Gastrocnemius medialis (tissue), 4 donors: ENCODE results near the gene CCT3. TPM values are rescaled to one million over a fixed set of nuclear protein-coding genes. Genes with fewer than 3 reads are reported as not detected.

Experiments
- ATAC-seq, 2 donors: fragments of 150-250 bp; one replicate each; pipeline ENCODE4 v1.9.1; 2016
- DNase-seq, 2 donors: peaks; one replicate each; pipeline ENCODE4 v3.0.0-alpha.2; 2019
- H3K27ac ChIP-seq, 4 donors: fragments of 200-600 bp; sonication (generic); 1 replicate in 1 of 4; 2 replicates in 3 of 4; pipeline ENCODE4 v1.5.1; 2016 to 2018; ENCODE audit warnings: mild to moderate bottlenecking in 2 of 4, moderate library complexity in 1 of 4
- H3K27me3 ChIP-seq, 3 donors: fragments of 200-600 bp; sonication (generic) in 2 of 3; 1 replicate in 1 of 3; 2 replicates in 2 of 3; pipeline versions ENCODE4 v1.5.1 to v1.6.0; 2016 to 2019; ENCODE audit warnings: mild to moderate bottlenecking in 1 of 3, moderate library complexity in 1 of 3
- H3K36me3 ChIP-seq, 2 donors: fragments of 200-600 bp; sonication (generic) in 1 of 2; one replicate each; pipeline ENCODE4 v1.5.1; 2017 to 2018
- H3K4me1 ChIP-seq, 2 donors: fragments of 200-600 bp; sonication (generic) in 1 of 2; one replicate each; pipeline ENCODE4 v1.5.1; 2016 to 2017; ENCODE audit warnings: mild to moderate bottlenecking in 2 of 2
- H3K4me3 ChIP-seq, 4 donors: fragments of 200-600 bp; sonication (generic) in 3 of 4; 1 replicate in 1 of 4; 2 replicates in 3 of 4; pipeline ENCODE4 v1.5.1; 2016 to 2019; ENCODE audit warnings: mild to moderate bottlenecking in 2 of 4
- H3K9me3 ChIP-seq, 3 donors: fragments of 200-600 bp; sonication (generic) in 2 of 3; 1 replicate in 1 of 3; 2 replicates in 2 of 3; pipeline ENCODE4 v1.5.1; 2016 to 2019
- CTCF ChIP-seq, 5 experiments: fragments of 450-650 bp in 3 of 5; fragments of 200-600 bp in 2 of 5; sonication (generic) in 2 of 5; IDR thresholded peaks in 4 of 5; conservative IDR thresholded peaks in 1 of 5; 1 replicate in 4 of 5; 2 replicates in 1 of 5; pipeline ENCODE4 v1.5.1; 2016 to 2019; ENCODE audit warnings: antibody characterized with exemption in 5 of 5, mild to moderate bottlenecking in 3 of 5, moderate library complexity in 3 of 5
- POLR2A ChIP-seq, 2 donors: fragments of 450-650 bp; IDR thresholded peaks; one replicate each; pipeline ENCODE4 v1.6.1; 2017; ENCODE audit warnings: antibody characterized with exemption in 2 of 2, mild to moderate bottlenecking in 2 of 2, moderate library complexity in 2 of 2
- in situ Hi-C, 4 donors: fragments of 200-750 bp; cut with MboI; loops; one replicate each; pipeline versions ENCODE4 v1.15.0 to v1.8.0; 2017; ENCODE audit warnings: low sequenced_read_pairs in 4 of 4
- intact Hi-C: fragments of 100-400 bp; cut with DNase I; formaldehyde crosslinking; loops from one replicate; pipeline ENCODE4 v1.15.1; 2023; ENCODE audit warnings: low total_unique reads
- total RNA-seq, 4 donors: library from RNA; depleted of rRNA; stranded (reverse); fragments of >200 nt; gene quantifications; one replicate each; pipeline versions ENCODE4 v1.1.0 to v1.2.3, GENCODE V29; 2016

Gene CCT3
- total RNA-seq, 4 donors from 2014 or later: 147 to 189 (median 180) TPM

DNA sequence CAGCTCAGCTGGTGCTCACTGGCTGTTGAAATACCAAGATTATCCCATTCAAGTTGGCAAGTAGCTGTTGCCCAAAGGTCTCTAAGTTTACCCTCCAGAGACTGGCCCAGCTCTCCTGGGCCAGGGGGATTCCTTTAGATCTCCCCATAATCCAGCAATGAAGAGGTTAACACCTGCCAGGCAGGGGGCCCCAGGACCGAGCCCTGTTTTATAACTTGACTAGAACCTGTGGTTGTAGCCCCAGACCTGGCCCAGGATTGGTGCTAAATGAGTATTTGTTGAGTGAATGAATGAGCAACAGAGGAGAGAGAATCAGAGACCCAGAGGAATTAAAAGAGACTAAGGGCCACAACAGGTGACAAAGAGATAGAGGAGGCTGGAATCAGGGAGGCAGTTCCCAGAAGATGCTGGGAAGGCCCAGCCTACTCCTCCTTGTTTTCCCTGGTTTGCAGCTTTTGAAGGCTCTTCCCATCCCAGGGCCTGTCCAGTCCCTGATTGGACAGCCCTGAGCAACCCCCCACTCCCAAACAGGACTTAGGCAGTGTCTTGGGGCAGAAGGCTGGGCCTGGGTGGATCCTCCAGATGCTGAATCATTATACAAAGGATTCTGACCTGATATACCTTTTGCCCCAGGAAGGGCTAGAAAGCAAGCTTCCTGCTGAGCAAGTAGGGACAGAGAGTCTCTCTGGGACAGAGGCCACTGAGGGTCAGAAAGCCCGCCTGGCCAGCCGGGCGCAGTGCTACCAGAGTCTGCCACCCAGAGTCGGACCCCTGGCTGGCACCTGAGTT is 28.5 kb upstream of the CCT3 start:
- Histone ChIP-seq H3K9me3 (no peaks in the 10 kb centered on the region), H3K4me1 (no peaks in the 10 kb centered on the region), H3K27me3 (peaks cover 19 to 22% (median 22%) of the 10 kb centered on the region in 3 donors), H3K4me3 (no peak overlapping the region), H3K36me3 (no peaks in the 10 kb centered on the region), H3K27ac (no peak overlapping the region)
- no peak for TF ChIP-seq CTCF (IDR thresholded peaks at IDR 0.05 in 4 of 5, conservative IDR thresholded peaks at IDR 0.05 in 1 of 5)
- TF ChIP-seq POLR2A (IDR thresholded peaks at IDR 0.05): no peak
- intact Hi-C loops: no loop called here
- no peak for ATAC-seq
- DNase-seq: no peak
- in situ Hi-C loops: no loop called here

DNA sequence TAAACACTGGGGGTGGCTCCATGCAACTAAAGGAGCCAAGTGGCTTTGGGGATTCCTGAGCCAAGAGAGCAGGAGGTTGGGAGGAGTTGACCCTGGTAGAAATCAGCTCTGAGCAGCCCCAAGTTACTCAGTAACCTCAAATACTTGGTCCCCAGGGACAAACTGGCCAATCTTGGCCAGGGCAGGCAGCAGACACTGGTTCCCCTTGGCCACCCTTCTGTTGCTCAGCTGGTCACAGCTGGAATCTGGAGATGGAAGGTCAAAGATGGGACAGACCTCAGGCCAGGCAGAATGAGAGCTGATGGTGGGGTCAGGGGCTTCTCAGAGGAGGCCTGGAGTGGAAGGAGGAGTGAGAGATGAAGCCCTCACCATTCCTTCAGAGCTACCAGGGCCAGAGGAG is 27.7 kb upstream of the CCT3 start:
- in situ Hi-C loops: no loop called here
- no peaks in the 10 kb centered on the region for H3K9me3 ChIP-seq
- peaks cover 16 to 22% (median 22%) of the 10 kb centered on the region in 3 donors for H3K27me3 ChIP-seq
- ATAC-seq (no peak), DNase-seq (no peak)
- intact Hi-C loops: no loop called here
- no peaks in the 10 kb centered on the region for H3K36me3 ChIP-seq
- no peak overlapping the region for H3K27ac ChIP-seq
- TF ChIP-seq POLR2A (IDR thresholded peaks at IDR 0.05) (no peak), CTCF (IDR thresholded peaks at IDR 0.05 in 4 of 5, conservative IDR thresholded peaks at IDR 0.05 in 1 of 5) (no peak)
- no peak overlapping the region for H3K4me3 ChIP-seq
- no peaks in the 10 kb centered on the region for H3K4me1 ChIP-seq

GRCh38 chr1:156360534-156360933 is 22.4 kb upstream of the CCT3 start:
- H3K4me1 ChIP-seq: no peaks in the 10 kb centered on the region
- TF ChIP-seq POLR2A (IDR thresholded peaks at IDR 0.05) (no peak), CTCF (IDR thresholded peaks at IDR 0.05 in 4 of 5, conservative IDR thresholded peaks at IDR 0.05 in 1 of 5) (no peak)
- no peak for DNase-seq
- H3K9me3 ChIP-seq: no peaks in the 10 kb centered on the region
- in situ Hi-C loops (no loop called here), intact Hi-C loops (no loop called here)
- H3K27ac ChIP-seq: no peak overlapping the region
- ATAC-seq: no peak
- no peak overlapping the region for H3K4me3 ChIP-seq
- peaks cover 22 to 25% (median 23%) of the 10 kb centered on the region in 3 donors for H3K27me3 ChIP-seq
- H3K36me3 ChIP-seq: no peaks in the 10 kb centered on the region

GRCh38 chr1:156359973-156360372 is 21.9 kb upstream of the CCT3 start:
- Histone ChIP-seq H3K4me1 (no peaks in the 10 kb centered on the region), H3K9me3 (no peaks in the 10 kb centered on the region), H3K27me3 (peaks cover 19 to 24% (median 22%) of the 10 kb centered on the region in 3 donors), H3K36me3 (no peaks in the 10 kb centered on the region), H3K4me3 (no peak overlapping the region), H3K27ac (no peak overlapping the region)
- intact Hi-C loops: no loop called here
- in situ Hi-C loops: no loop called here
- no peak for DNase-seq
- ATAC-seq: no peak
- TF ChIP-seq POLR2A (IDR thresholded peaks at IDR 0.05) (no peak), CTCF (IDR thresholded peaks at IDR 0.05 in 4 of 5, conservative IDR thresholded peaks at IDR 0.05 in 1 of 5) (no peak)
